Spleen (tissue), 11 donors: ENCODE measurements around the gene FGF19. TPM values are rescaled to one million over a fixed set of nuclear protein-coding genes. Genes with fewer than 3 reads are reported as not detected.

Experiments
- DNase-seq: peaks from one replicate; pipeline ENCODE4 v3.0.0-alpha.2; 2020
- H3K27ac ChIP-seq, 8 donors: fragments of 200-600 bp; sonication (generic) in 7 of 8; 1 replicate in 4 of 8; 2 replicates in 4 of 8; pipeline versions ENCODE4 v1.5.0 to v1.8.0; 2016 to 2021; ENCODE audit warnings: inconsistent platforms in 4 of 8, mild to moderate bottlenecking in 4 of 8, moderate library complexity in 1 of 8
- H3K27me3 ChIP-seq, 7 donors: fragments of 200-600 bp; sonication (generic) in 6 of 7; replicated peaks in 1 of 7; 1 replicate in 4 of 7; 2 replicates in 3 of 7; pipeline versions ENCODE4 v1.5.0 to v1.8.0; 2016 to 2021; ENCODE audit warnings: inconsistent platforms in 3 of 7, mild to moderate bottlenecking in 1 of 7
- H3K36me3 ChIP-seq, 6 donors: fragments of 200-600 bp; sonication (generic) in 5 of 6; 1 replicate in 4 of 6; 2 replicates in 2 of 6; pipeline versions ENCODE4 v1.5.0 to v1.8.0; 2016 to 2021; ENCODE audit warnings: inconsistent platforms in 2 of 6
- H3K4me1 ChIP-seq, 6 donors: fragments of 200-600 bp; sonication (generic) in 5 of 6; 1 replicate in 3 of 6; 2 replicates in 3 of 6; pipeline versions ENCODE4 v1.5.0 to v1.8.0; 2016 to 2021; ENCODE audit warnings: inconsistent platforms in 3 of 6
- H3K4me3 ChIP-seq, 8 donors: fragments of 200-600 bp; sonication (generic) in 7 of 8; 1 replicate in 4 of 8; 2 replicates in 4 of 8; pipeline versions ENCODE4 v1.5.0 to v1.8.0; 2016 to 2021; ENCODE audit warnings: inconsistent platforms in 4 of 8, mild to moderate bottlenecking in 4 of 8, moderate library complexity in 2 of 8
- H3K9me3 ChIP-seq, 8 donors: fragments of 200-600 bp; sonication (generic) in 7 of 8; 1 replicate in 4 of 8; 2 replicates in 4 of 8; pipeline versions ENCODE4 v1.5.0 to v1.8.0; 2016 to 2021; ENCODE audit warnings: inconsistent platforms in 4 of 8
- POLR2A ChIP-seq, 3 donors: fragments of 450-650 bp; IDR thresholded peaks; one replicate each; pipeline ENCODE4 v1.5.1; 2017; ENCODE audit warnings: antibody characterized with exemption in 3 of 3, mild to moderate bottlenecking in 1 of 3
- POLR2AphosphoS5 ChIP-seq, 3 donors: sonication (generic); formaldehyde crosslinking; IDR thresholded peaks; one replicate each; pipeline ENCODE4 v1.5.1; 2017; ENCODE audit warnings: antibody characterized with exemption in 3 of 3
- WGBS, 5 donors: extraction: QIAGEN DNeasy Blood & Tissue Kit in 3 of 5; methylation state at CpG; one replicate each; pipeline versions ENCODE4 v1.1.5 to v1.1.7; 2013 to 2018; 5-methylcytosine and 5-hydroxymethylcytosine counted together
- intact Hi-C: fragments of 100-400 bp; cut with DNase I; formaldehyde crosslinking; loops from one replicate; pipeline ENCODE4 v1.15.0; 2023; ENCODE audit warnings: low total_unique reads
- polyA plus RNA-seq, 3 donors: library from polyadenylated mRNA; stranded (reverse); fragments of 200-250 nt; gene quantifications; one replicate each; pipeline ENCODE4 v1.2.1, GENCODE V29; 2013
- total RNA-seq, 7 donors: library from RNA; depleted of rRNA in 3 of 7; stranded (reverse); fragments of >200 nt in 3 of 7; fragmentation: NEBNext Ultra II Directional in 4 of 7; extraction: Animal tissue kit (Norgen Biotek cat#: 25700) in 4 of 7; gene quantifications; one replicate each; pipeline versions ENCODE4 v1.1.0 to v1.2.1, GENCODE V29; 2016 to 2021
- TF ChIP-seq, protein P1 (sequence below), 11 experiments: fragments of 200-600 bp in 7 of 11; fragments of 450-650 bp in 4 of 11; sonication (generic) in 4 of 11; IDR thresholded peaks in 8 of 11; conservative IDR thresholded peaks in 3 of 11; 1 replicate in 7 of 11; 2 replicates in 4 of 11; pipeline versions ENCODE4 v1.4.0 to v1.8.0; 2016 to 2021; ENCODE audit warnings: antibody characterized with exemption in 11 of 11, inconsistent platforms in 4 of 11, mild to moderate bottlenecking in 1 of 11
- donor health status: healthy with polysubstance abuse.
- donor health status: DM: no; HTN: no; CAD: no; lungs with moderate emphysema.
- donor health status: DM: no; HTN: no; CAD: no.
- donor health status: Bipolar disorder and iron deficiency.
- donor health status: healthy.
- donor health status: DM: no; HTN: no; CAD: no.
- donor health status: DM: yes; HTN: yes; CAD: no.

Gene FGF19
- total and polyA plus RNA-seq, 10 donors = not detected

DNA sequence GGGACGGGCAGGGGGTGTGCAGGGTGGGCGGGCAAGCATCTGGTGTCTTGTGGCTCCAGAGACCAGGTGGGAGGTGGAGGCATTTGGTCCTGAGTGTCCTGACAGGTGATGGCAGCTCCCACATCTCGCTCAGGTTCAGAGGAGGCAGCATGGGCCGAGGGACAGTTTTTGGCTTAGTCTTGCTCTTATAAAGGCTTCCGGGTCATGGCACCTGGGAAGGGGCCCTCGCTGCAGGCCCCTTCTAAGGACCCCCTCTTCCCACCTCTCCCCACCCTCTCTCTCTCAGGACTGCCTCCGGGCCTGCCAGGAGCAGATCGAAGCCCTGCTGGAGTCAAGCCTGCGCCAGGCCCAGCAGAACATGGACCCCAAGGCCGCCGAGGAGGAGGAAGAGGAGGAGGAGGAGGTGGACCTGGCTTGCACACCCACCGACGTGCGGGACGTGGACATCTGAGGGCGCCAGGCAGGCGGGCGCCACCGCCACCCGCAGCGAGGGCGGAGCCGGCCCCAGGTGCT, 52.9 kb downstream of the FGF19 start:
- TF ChIP-seq, protein P1, sequence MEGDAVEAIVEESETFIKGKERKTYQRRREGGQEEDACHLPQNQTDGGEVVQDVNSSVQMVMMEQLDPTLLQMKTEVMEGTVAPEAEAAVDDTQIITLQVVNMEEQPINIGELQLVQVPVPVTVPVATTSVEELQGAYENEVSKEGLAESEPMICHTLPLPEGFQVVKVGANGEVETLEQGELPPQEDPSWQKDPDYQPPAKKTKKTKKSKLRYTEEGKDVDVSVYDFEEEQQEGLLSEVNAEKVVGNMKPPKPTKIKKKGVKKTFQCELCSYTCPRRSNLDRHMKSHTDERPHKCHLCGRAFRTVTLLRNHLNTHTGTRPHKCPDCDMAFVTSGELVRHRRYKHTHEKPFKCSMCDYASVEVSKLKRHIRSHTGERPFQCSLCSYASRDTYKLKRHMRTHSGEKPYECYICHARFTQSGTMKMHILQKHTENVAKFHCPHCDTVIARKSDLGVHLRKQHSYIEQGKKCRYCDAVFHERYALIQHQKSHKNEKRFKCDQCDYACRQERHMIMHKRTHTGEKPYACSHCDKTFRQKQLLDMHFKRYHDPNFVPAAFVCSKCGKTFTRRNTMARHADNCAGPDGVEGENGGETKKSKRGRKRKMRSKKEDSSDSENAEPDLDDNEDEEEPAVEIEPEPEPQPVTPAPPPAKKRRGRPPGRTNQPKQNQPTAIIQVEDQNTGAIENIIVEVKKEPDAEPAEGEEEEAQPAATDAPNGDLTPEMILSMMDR (IDR thresholded peaks at IDR 0.05 in 8 of 11, conservative IDR thresholded peaks at IDR 0.05 in 3 of 11) = no peak
- TF ChIP-seq POLR2AphosphoS5 (IDR thresholded peaks at IDR 0.05) = no peak
- no peak for TF ChIP-seq POLR2A (IDR thresholded peaks at IDR 0.05)
- no peaks in the 10 kb centered on the region for H3K27me3 ChIP-seq
- H3K36me3 ChIP-seq = peaks cover 0 to 86% (median 41%) of the 10 kb centered on the region in 6 donors
- 82 to 90% (median 87%) methylated on average over 20 to 23 of the region's 23 CpGs for WGBS, 5 donors
- no peak overlapping the region for H3K27ac ChIP-seq
- H3K4me1 ChIP-seq = peaks cover 5 to 39% (median 13%) of the 10 kb centered on the region in 6 donors
- H3K4me3 ChIP-seq = no peak overlapping the region
- H3K9me3 ChIP-seq = no peaks in the 10 kb centered on the region
- peak; percentile 54 for DNase-seq
- intact Hi-C loops = no loop called here

DNA sequence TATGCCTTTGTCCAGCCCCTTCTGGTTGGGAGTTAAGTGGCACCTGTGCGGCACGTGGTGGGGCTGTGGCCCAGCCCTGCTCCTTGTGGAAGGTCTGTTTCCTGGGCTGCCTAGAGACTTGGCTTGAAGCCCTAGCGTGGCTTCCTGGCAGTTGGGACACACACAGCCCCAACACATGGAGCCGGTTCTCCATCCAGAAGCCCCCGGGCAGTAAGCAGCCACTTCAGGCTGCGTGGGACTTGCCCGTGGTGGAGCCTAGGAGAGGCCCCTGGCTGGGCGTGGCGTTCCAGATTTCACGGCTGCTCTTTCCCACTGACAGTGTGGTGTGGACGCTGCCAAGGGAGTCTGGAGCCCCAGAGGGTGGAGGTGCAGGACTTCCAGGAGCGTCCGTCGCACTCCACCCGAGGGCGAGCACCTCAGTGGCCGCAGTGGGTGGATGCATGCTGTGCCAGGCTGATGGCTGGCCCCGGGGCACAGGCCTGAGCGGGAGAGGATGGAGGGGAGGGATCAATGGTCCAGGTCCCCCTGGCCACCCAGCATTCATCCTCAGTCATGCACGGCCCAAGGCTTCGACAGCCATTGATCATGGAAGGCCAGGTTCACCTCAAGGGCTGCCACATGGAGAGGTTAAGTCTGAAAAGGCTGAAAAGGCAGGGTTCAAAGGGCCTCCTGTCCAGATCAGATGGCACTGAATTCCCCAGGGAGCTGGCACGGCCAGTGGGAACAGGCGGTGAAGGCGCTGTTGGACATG, 53.6 kb downstream of the FGF19 start:
- DNase-seq = peak; percentile 59
- no peaks in the 10 kb centered on the region for H3K9me3 ChIP-seq
- intact Hi-C loops = no loop called here
- H3K27me3 ChIP-seq = no peaks in the 10 kb centered on the region
- no peak overlapping the region for H3K27ac ChIP-seq
- peaks cover 5 to 45% (median 15%) of the 10 kb centered on the region in 6 donors for H3K4me1 ChIP-seq
- H3K36me3 ChIP-seq = peaks cover 0 to 92% (median 41%) of the 10 kb centered on the region in 6 donors
- H3K4me3 ChIP-seq = no peak overlapping the region
- 69 to 80% (median 73%) methylated on average over 7 to 24 of the region's 24 CpGs for WGBS, 5 donors
- TF ChIP-seq POLR2AphosphoS5 (IDR thresholded peaks at IDR 0.05) (no peak), POLR2A (IDR thresholded peaks at IDR 0.05) (no peak)
- TF ChIP-seq, protein P1 (IDR thresholded peaks at IDR 0.05 in 8 of 11, conservative IDR thresholded peaks at IDR 0.05 in 3 of 11) = no peak

DNA sequence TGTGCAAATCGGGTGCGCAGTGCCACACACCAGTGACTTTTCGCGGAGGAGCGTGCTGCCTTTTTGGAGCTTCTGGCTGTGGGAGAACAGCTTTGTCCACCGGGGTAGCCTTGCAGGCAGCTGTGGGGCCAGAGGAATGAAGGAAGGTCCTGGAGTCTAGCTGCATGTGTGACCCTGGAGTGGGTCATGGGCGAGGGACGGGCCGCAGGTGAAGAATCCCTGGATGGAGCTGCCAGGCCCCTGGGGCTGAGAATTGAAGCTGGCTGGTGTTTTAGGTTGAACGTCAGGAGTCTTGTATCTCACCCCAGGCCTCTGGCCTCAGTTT, 54.3 kb downstream of the FGF19 start:
- WGBS, 5 donors = 89 to 96% (median 94%) methylated on average over 7 to 10 of the region's 10 CpGs
- peaks cover 0 to 2% (median 0%) of the 10 kb centered on the region in 7 donors for H3K27me3 ChIP-seq
- DNase-seq = no peak
- peaks cover 5 to 52% (median 19%) of the 10 kb centered on the region in 6 donors for H3K4me1 ChIP-seq
- TF ChIP-seq POLR2AphosphoS5 (IDR thresholded peaks at IDR 0.05) = no peak
- TF ChIP-seq POLR2A (IDR thresholded peaks at IDR 0.05) = no peak
- TF ChIP-seq, protein P1 (IDR thresholded peaks at IDR 0.05 in 8 of 11, conservative IDR thresholded peaks at IDR 0.05 in 3 of 11) = no peak
- H3K4me3 ChIP-seq = no peak overlapping the region
- no peak overlapping the region for H3K27ac ChIP-seq
- H3K9me3 ChIP-seq = no peaks in the 10 kb centered on the region
- peaks cover 0 to 99% (median 40%) of the 10 kb centered on the region in 6 donors for H3K36me3 ChIP-seq
- intact Hi-C loops = no loop called here
